ENCODE results near the gene SMAD7. TPM values are rescaled to one million over a fixed set of nuclear protein-coding genes. Genes with fewer than 3 reads are reported as not detected.

SMAD7 gene
- total RNA-seq, 2 experiments from 2014 or later, result 13.6 to 14.4 TPM

DNA sequence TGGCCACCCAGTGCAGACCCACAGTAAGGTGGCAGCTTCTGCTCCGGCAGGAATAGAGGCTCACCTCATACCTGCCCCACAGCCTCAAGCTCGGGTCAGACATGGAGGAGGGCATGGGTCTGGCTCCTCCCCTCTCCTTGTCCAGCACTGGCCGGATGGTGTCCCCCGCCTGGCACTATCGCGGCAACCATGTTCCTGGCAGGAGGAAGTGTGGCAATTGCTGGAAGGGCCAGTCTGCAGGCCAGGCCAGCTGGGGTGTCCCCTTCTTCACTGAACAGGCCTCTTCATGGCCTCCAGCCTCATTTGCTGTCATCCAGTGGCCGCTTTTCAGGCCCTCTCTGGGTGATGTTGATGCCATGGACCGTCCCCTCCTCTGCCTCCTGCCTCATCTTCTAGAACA lies 41.4 kb upstream of the SMAD7 start:
- ChIA-PET POLR2A (no interaction called here), CTCF (no interaction called here)
- Mint-ChIP-seq H3K4me1 (ENCODE audit: low read depth) (peaks cover 7% of the 10 kb centered on the region), H3K4me3 (no peak overlapping the region), H3K27ac (no peak overlapping the region), H3K9me3 (no peaks in the 10 kb centered on the region), H3K27me3 (no peaks in the 10 kb centered on the region), H3K36me3 (no peaks in the 10 kb centered on the region)
- DNase-seq, result no peak
- intact Hi-C loops (cut with micrococcal nuclease), result no loop called here

DNA sequence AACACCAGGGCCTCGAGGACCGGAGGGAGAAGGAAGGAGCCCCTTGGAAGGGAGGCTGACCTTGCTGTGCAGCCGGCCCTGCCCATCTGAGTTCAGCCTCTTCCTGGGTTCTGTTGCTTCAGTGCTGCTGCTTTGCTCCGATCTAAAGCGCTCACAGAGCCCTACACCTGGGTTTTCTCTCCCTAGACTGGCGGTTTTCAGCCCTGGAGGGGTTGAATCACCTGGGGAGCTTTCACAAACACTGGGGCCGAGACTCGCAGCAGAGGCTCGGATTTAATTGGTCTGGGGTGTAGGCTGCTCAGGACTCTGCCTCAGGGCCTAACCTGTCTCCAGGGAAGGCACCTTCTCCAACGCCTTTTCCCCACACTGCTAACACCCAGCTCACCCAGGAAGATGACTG lies 40.9 kb upstream of the SMAD7 start:
- H3K36me3 Mint-ChIP-seq, result no peaks in the 10 kb centered on the region
- no peaks in the 10 kb centered on the region for H3K9me3 Mint-ChIP-seq
- CTCF ChIA-PET, result no interaction called here
- no peak overlapping the region for H3K4me3 Mint-ChIP-seq
- peaks cover 2% of the 10 kb centered on the region for H3K4me1 Mint-ChIP-seq (ENCODE audit: low read depth)
- no peak overlapping the region for H3K27ac Mint-ChIP-seq
- intact Hi-C loops (cut with micrococcal nuclease), result no loop called here
- POLR2A ChIA-PET, result no interaction called here
- H3K27me3 Mint-ChIP-seq, result no peaks in the 10 kb centered on the region
- no peak for DNase-seq

DNA sequence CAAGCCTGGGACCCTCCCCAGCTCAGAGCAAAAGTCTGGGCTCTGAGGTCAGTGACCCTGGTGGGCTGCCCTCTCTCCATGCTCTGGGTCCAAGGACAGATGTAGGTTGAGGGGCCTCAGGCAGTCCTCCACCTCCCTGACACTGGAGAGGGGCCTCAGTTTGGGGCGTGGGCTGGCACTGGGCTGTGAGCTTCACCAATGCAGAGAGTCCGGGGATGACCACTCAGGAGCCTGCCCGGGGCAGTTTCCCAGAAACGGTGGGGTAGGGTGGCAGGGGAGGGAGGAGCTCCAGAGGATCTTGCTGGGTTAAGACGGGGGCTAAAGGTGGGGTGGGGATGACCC lies 40.5 kb upstream of the SMAD7 start:
- ChIA-PET CTCF (no interaction called here), POLR2A (no interaction called here)
- no peaks in the 10 kb centered on the region for H3K4me1 Mint-ChIP-seq (ENCODE audit: low read depth)
- intact Hi-C loops (cut with micrococcal nuclease), result no loop called here
- no peak overlapping the region for H3K27ac Mint-ChIP-seq
- H3K9me3 Mint-ChIP-seq, result no peaks in the 10 kb centered on the region
- no peak for DNase-seq
- H3K36me3 Mint-ChIP-seq, result no peaks in the 10 kb centered on the region
- no peak overlapping the region for H3K4me3 Mint-ChIP-seq
- no peaks in the 10 kb centered on the region for H3K27me3 Mint-ChIP-seq

DNA sequence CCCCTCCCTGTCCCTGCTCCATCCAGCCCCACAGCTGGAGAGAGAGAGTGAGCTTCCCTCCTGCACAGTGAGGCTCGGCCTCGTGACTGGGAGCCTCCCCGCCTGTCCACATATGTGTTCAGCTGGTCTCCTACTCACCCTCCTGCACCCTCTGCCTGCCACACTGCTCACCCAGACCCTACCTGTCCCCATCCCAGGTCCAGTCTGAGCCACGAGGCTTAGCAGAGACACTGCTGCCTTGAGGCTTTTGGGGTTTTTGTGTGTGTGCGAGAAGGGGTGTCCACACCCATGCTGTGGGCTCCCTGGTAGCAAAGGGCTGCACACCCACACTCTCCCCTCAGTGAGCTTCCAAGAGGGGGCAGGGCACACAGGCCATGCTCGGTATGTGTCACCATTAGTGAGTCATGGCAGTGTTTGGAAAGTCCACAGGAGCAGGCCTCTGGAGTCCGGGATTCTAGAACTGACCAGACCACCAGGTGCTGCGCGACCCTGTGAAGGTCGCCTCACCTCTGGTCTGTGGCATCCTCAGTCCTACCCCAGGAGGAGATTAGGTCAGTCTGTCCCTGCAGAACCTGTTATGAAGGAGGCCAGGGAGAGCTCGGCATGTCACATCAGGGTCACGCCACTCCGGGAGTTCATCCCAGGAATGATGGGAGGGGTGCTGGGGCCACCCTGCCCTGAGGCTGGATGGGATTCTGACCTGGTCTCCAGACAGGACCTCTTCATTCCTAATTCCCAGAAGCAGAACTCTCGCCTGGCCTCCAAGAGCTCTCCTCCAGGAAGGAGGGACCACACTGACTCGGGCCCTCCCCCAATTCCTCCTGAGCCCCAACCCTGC lies 39.9 kb upstream of the SMAD7 start:
- DNase-seq, result no peak
- ChIA-PET POLR2A (no interaction called here), CTCF (no interaction called here)
- Mint-ChIP-seq H3K36me3 (no peaks in the 10 kb centered on the region), H3K4me1 (ENCODE audit: low read depth) (no peaks in the 10 kb centered on the region), H3K9me3 (no peaks in the 10 kb centered on the region), H3K27me3 (peaks cover 1% of the 10 kb centered on the region), H3K27ac (no peak overlapping the region), H3K4me3 (no peak overlapping the region)
- intact Hi-C loops (cut with micrococcal nuclease), result no loop called here

DNA sequence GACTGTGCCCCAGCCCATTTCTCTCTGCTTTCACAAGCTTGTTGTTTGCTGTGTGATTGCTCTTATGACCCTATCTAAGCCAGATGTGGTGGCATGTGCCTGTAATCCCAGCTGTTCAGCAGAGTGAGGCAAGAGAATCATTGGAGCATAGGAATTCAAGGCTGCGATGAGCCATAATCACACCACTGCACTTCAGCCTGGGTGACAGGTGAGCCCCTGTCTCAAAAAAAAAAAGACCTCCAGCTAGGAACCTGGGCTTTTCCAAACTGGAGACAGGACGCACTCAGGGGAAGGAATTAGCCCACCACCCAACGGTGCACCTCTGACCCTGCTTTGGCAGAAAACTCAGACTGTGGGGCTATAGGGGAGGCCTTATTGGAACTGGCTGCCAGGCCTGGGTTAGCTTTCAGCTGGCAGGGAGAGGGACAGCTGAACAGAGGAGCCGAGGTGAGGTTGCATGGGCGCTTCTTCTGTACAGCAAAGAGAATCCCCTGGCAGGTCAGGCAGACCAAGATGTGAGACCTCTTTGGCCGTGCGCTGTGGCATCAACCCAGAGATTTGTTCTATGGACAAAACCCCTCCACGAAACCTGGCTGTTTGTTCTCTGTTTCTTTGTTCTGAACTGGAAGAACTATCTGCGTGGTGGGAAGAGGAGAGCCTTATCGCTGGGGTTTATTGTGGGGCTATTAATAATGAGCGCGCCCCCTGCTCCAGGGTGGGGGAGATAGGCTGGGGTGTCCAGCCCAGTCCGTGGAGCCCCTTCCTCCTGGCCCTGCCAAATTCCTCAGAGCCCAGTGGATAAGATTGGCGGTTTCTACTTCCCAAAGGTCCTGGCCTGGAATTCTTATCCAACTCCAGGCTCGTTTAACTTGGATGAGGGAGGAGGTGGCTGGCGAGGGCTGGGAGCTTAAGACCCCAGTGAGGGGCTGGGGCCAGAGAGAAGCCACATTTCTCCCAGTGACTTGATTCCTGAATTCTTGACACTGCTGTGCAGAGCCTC lies 38.8 kb upstream of the SMAD7 start:
- Mint-ChIP-seq H3K27ac (no peak overlapping the region), H3K4me3 (no peak overlapping the region), H3K9me3 (no peaks in the 10 kb centered on the region), H3K36me3 (no peaks in the 10 kb centered on the region), H3K27me3 (peaks cover 1% of the 10 kb centered on the region), H3K4me1 (ENCODE audit: low read depth) (no peaks in the 10 kb centered on the region)
- POLR2A ChIA-PET, result no interaction called here
- intact Hi-C loops (cut with micrococcal nuclease), result no loop called here
- DNase-seq, result no peak
- CTCF ChIA-PET, result interaction anchor here (0.9 to 1.0 kb wide), 2 partner anchors 38 to 212 kb away, joined by 3 read pairs; no protein-coding TSS in a partner anchor

DNA sequence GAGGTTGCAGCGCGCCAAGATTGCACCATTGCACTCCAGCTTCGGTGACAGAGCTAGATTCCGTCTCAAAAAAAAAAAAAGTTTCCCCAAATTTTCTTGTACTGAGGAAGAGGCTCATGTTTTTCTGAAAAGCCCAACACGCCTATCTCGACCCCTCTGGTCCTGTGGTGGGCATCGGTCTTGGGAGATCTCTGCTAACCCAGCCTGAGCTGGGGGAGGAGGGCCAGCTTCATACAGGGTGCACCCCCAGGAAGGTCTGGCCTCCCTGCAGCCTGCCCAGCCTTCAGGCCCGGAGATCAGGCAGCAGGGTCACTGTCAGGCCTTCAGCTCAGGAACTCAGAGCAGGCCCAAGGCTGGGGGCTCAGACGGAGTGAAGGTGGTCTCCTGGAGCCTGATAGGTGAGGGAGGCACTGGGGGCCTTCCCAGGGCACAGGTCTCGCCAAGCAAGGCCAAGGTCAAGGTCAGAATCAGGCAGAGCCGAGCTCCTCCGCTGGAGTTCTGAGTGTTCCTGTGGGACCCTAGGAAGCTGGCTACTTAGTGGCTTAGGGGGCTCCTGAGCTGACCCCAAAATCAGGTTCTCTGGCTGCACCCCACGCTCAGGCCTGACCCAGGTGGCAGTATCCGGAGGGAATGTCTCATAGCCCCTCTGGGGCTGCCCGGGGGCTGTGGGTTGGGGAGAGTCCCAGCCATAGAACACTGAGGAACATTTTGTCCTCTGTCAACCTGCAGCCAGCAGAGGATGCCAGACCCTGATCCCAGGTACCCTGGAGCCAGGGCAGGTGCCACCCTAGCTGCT lies 37.9 kb upstream of the SMAD7 start:
- intact Hi-C loops (cut with micrococcal nuclease), result no loop called here
- ChIA-PET CTCF (interaction anchor here (0.9 to 1.0 kb wide), 2 partner anchors 37 to 211 kb away, joined by 3 read pairs; no protein-coding TSS in a partner anchor), POLR2A (no interaction called here)
- Mint-ChIP-seq H3K9me3 (no peaks in the 10 kb centered on the region), H3K4me3 (no peak overlapping the region), H3K36me3 (no peaks in the 10 kb centered on the region), H3K27me3 (peaks cover 1% of the 10 kb centered on the region), H3K4me1 (ENCODE audit: low read depth) (no peaks in the 10 kb centered on the region), H3K27ac (no peak overlapping the region)
- DNase-seq, result no peak

DNA sequence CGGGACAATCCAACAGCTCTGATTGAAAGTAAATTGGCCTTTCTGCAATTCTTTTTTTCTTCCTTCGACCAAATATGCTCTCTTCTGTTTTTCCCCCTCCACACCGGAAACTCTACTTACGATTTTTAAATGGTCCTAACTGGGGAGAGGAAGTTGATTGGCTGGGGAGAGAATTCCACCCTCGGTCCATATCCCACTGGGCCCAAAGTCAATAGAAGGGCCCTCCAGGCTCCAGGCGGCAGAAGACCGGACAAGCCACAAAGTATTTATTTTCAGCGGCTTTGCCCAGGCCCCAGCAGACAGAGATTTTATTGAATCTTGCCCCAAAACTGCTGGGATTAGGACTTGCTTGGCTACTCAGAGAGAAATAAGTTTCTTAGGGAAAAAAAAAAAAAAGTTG lies 37.1 kb upstream of the SMAD7 start:
- CTCF ChIA-PET, result no interaction called here
- Mint-ChIP-seq H3K4me3 (no peak overlapping the region), H3K27ac (no peak overlapping the region), H3K27me3 (peaks cover 1% of the 10 kb centered on the region), H3K9me3 (no peaks in the 10 kb centered on the region), H3K36me3 (no peaks in the 10 kb centered on the region), H3K4me1 (ENCODE audit: low read depth) (no peaks in the 10 kb centered on the region)
- DNase-seq, result no peak
- intact Hi-C loops (cut with micrococcal nuclease), result no loop called here
- POLR2A ChIA-PET, result interaction anchor here (0.6 kb wide), 1 partner anchor 394 kb away, joined by 3 read pairs; no protein-coding TSS in a partner anchor

DNA sequence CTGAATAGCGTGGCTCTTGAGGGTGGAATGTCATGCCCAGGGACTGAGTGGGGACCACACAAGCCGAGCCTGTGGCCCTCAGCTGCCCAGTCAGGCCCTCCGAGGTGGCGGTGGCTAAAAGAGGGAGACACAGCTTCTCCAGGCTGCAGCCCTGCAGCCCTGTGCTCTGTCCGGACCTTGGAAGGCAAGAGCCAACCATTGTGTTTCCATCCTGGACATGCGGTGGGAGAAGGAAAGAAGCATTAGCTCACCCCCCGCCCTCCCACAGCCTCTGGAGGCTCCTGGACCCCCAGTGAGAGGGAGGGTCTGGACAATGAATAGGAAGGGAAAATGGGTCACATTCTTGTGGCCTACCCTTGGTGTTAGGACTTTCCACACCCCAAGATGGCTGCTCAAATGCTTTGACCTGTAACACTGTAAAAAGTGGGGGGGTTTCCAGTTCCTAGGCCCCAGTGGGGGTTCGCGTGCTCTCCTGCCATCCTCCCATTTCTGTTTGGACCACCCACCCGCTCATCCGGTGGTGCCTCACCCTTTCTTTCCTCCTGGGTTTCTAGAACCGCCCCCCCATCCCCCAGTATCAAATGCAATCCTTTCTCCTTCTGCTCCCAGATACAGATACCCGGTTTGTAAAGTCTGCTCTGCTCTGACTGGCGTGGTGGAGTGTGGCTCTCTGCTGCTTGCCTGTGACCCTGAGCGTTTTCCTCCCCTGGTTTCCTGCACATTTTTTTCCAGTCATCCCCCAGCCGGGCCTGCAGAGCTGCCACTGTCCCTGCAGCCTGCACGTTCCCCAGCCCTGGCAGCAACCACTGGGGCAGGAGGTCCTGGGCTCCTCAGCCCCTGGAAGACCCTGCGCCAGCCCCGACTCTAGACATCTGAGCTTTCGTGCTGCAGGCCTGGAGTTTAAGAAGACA lies 36.3 kb upstream of the SMAD7 start:
- ChIA-PET CTCF (no interaction called here), POLR2A (interaction anchor here (0.6 kb wide), 1 partner anchor 395 kb away, joined by 3 read pairs; no protein-coding TSS in a partner anchor)
- no peak for DNase-seq
- H3K27me3 Mint-ChIP-seq, result peaks cover 1% of the 10 kb centered on the region
- H3K27ac Mint-ChIP-seq, result no peak overlapping the region
- intact Hi-C loops (cut with micrococcal nuclease), result no loop called here
- no peaks in the 10 kb centered on the region for H3K36me3 Mint-ChIP-seq
- H3K9me3 Mint-ChIP-seq, result no peaks in the 10 kb centered on the region
- H3K4me1 Mint-ChIP-seq (ENCODE audit: low read depth), result no peaks in the 10 kb centered on the region
- no peak overlapping the region for H3K4me3 Mint-ChIP-seq

DNA sequence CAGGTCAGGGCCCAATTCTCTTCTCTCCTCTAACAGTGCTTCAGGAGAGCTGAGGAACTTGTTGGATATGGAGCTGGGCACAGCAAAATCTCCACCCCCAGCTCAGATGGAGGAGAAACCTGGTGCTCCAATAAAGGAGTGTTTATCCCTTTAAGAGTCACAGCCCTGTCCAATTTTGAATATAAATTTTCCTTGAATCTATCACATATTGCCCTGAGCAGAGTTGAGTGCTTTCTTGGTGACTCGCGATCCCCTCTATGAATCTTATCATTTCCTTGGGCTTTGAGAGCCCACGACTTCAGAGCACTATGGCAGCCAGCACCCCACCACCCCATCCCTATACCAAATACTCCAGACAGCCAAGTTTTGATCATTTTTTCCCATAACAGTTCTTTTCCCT lies 34.4 kb upstream of the SMAD7 start:
- Mint-ChIP-seq H3K27ac (no peak overlapping the region), H3K9me3 (no peaks in the 10 kb centered on the region), H3K27me3 (peaks cover 1% of the 10 kb centered on the region), H3K4me1 (ENCODE audit: low read depth) (no peaks in the 10 kb centered on the region), H3K4me3 (no peak overlapping the region), H3K36me3 (no peaks in the 10 kb centered on the region)
- CTCF ChIA-PET, result no interaction called here
- POLR2A ChIA-PET, result no interaction called here
- no peak for DNase-seq
- intact Hi-C loops (cut with micrococcal nuclease), result no loop called here

DNA sequence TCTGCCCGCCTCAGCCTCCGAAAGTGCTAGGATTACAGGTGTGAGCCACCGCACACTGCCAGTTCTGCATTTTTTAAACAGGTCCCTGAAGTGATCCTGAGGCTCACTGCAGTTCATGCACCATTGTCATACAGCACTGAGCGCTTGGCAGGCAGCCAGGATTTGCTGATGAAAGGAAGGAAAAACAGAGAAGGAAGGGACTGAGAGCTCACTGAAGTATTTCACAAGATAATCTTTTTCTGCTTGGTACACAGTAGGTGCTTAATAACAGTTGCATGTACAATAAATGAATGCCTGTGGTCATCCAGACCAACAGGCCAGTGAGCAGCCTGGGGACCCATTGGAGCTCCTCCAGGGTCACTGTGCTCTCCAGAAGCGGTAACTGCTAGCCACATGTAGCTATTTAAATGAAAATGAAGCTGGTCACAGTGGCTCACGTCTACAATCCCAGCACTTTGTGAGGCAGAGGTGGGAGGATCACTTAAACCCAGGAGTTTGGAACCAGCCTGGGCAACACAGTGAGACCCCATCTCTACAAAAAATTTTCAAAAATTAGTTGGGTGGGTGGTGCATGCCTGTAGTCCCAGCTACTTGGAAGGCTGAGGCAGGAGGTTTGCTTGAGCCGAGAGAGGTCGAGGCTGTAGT lies 33.1 kb upstream of the SMAD7 start:
- Mint-ChIP-seq H3K4me3 (no peak overlapping the region), H3K27ac (no peak overlapping the region), H3K9me3 (no peaks in the 10 kb centered on the region), H3K36me3 (no peaks in the 10 kb centered on the region), H3K27me3 (peaks cover 5% of the 10 kb centered on the region), H3K4me1 (ENCODE audit: low read depth) (peaks cover 4% of the 10 kb centered on the region)
- DNase-seq, result no peak
- intact Hi-C loops (cut with micrococcal nuclease), result no loop called here
- ChIA-PET POLR2A (interaction anchor here (0.6 kb wide), 1 partner anchor 145 kb away, joined by 3 read pairs; no protein-coding TSS in a partner anchor), CTCF (no interaction called here)

DNA sequence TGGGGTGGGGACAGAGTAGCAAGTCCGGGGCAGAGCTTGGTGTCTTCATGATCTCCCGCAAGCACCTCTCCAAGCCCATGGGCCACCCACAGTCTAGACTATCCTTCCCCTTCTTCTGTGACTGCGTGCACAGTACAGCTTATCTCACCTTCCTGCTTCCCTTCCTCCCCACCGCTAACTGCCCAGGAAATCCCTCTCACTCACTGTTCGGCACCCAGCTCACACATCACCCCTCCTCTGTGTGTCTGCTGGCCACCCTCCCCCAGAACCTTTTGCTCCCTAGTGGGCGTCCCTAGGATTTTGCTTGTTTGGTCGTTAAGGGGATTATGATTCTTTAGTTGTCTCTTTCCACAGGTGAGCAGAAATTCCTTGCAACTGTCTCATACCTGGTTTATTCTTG lies 31.5 kb upstream of the SMAD7 start:
- ChIA-PET POLR2A (no interaction called here), CTCF (no interaction called here)
- Mint-ChIP-seq H3K27me3 (peaks cover 5% of the 10 kb centered on the region), H3K4me1 (ENCODE audit: low read depth) (peaks cover 4% of the 10 kb centered on the region), H3K36me3 (no peaks in the 10 kb centered on the region), H3K4me3 (no peak overlapping the region), H3K9me3 (no peaks in the 10 kb centered on the region), H3K27ac (no peak overlapping the region)
- no peak for DNase-seq
- intact Hi-C loops (cut with micrococcal nuclease), result no loop called here

Data from activated CD4-positive, alpha-beta memory T cell treated with anti-CD3 and anti-CD28 coated beads for 36 hours (primary cell).